GM12891 (cell line): ENCODE measurements around the gene ARHGEF7.

ENCODE experiments used
- DNase-seq: peaks from one replicate; pipeline ENCODE4 v3.0.0; 2011; ENCODE audit warnings: low spot score; ENCODE audit not compliant: insufficient read length
- FAIRE-seq: peaks from 2 replicates; lab custom pipeline; 2011; peaks lifted over from hg19 to GRCh38; lab: Jason Lieb, UNC
- PAX5 ChIP-seq: IDR thresholded peaks from 2 replicates; pipeline ENCODE4 v1.6.1; 2011; ENCODE audit warnings: low read length, moderate library complexity, mild to moderate bottlenecking; ENCODE audit not compliant: insufficient read depth, severe bottlenecking
- POLR2A ChIP-seq: IDR thresholded peaks from 2 replicates; pipeline ENCODE4 v1.6.1; 2011; ENCODE audit warnings: low read depth, low read length, control low read depth
- POLR2AphosphoS5 ChIP-seq: IDR thresholded peaks from 2 replicates; pipeline ENCODE4 v1.6.1; 2011; ENCODE audit warnings: low read depth, low read length, control low read depth
- POU2F2 ChIP-seq: IDR thresholded peaks from 2 replicates; pipeline ENCODE4 v1.6.1; 2011; ENCODE audit warnings: low read depth, mild to moderate bottlenecking, control low read depth, low read length, moderate library complexity
- SPI1 ChIP-seq: IDR thresholded peaks from 2 replicates; pipeline ENCODE4 v1.6.1; 2011; ENCODE audit warnings: low read depth, low read length, control low read depth
- TAF1 ChIP-seq: IDR thresholded peaks from 2 replicates; pipeline ENCODE4 v1.6.1; 2011; ENCODE audit warnings: low read depth, low read length, control low read depth

ARHGEF7 gene

GRCh38 chr13:111262281-111262680 lies 147.2 kb downstream of the ARHGEF7 start:
- FAIRE-seq (no peak), DNase-seq (no peak)
- TF ChIP-seq POLR2AphosphoS5 (no peak), POU2F2 (no peak), PAX5 (no peak), POLR2A (no peak), TAF1 (no peak), SPI1 (no peak)

GRCh38 chr13:111262715-111263114 lies 147.6 kb downstream of the ARHGEF7 start:
- no peak for TF ChIP-seq SPI1
- TF ChIP-seq POU2F2 = no peak
- no peak for TF ChIP-seq POLR2A
- TF ChIP-seq PAX5 = no peak
- TF ChIP-seq POLR2AphosphoS5 = no peak
- no peak for TF ChIP-seq TAF1
- FAIRE-seq (peak; percentile 84), DNase-seq (no peak)

GRCh38 chr13:111263566-111263965 lies 148.5 kb downstream of the ARHGEF7 start:
- no peak for TF ChIP-seq POLR2A
- no peak for TF ChIP-seq POLR2AphosphoS5
- TF ChIP-seq TAF1 = no peak
- TF ChIP-seq SPI1 = no peak
- no peak for TF ChIP-seq POU2F2
- TF ChIP-seq PAX5 = no peak
- no peak for DNase-seq
- FAIRE-seq = no peak

DNA sequence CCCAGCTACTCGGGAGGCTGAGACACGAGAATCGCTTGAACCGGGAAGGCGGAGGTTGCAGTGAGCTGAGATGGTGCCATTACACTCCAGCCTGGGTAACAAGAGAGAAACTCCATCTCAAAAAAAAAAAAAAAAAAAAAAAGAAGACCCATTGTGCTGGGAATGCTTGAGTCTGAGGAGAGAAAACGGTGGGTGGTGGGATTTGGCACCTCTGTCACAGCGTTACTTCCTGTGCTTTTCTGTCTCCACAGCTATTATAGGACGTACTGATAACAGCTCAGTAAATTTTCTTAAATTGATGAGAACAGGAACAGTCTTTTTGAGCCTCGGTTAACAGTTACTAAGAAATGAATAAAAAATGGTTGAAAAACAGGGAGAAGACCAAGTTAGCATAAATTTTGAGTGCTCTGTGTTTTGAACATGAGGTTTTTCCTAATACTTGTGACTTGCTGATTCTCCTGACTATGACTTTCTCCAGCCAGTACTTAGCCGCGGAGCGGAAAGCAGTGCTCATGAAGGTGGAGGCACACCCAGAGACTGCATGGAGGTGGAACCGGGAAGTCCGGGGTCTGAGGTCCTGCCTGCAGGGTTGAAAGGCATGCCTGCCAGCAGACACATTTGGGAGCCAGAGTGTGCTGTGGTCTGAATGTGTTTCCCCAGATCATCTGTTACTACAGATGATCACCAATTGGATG lies 150.0 kb downstream of the ARHGEF7 start:
- FAIRE-seq (no peak), DNase-seq (no peak)
- TF ChIP-seq POLR2A = no peak
- TF ChIP-seq POLR2AphosphoS5 = no peak
- no peak for TF ChIP-seq SPI1
- TF ChIP-seq POU2F2 = no peak

DNA sequence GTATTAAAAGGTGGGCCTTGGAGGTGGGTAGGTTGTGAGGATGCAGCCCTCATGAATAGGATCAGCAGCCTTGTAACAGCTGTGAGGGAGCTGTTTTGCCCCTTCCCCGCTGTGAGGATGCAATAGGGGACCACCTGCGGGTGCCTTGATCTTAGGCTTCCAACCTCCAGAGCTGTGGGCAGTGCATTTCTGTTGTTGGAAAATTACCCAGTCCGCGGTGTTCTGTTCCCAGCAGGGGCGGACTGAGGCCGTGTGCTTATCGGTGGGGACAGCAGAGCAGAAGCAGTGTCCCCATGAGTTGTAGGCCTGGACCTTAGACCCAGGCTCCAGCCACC lies 150.6 kb downstream of the ARHGEF7 start:
- FAIRE-seq (no peak), DNase-seq (no peak)
- no peak for TF ChIP-seq TAF1
- TF ChIP-seq POU2F2 = no peak
- TF ChIP-seq SPI1 = no peak
- no peak for TF ChIP-seq POLR2AphosphoS5
- no peak for TF ChIP-seq PAX5
- no peak for TF ChIP-seq POLR2A

- TF ChIP-seq SPI1 (no peak), TAF1 (no peak)
- DNase-seq (no peak), FAIRE-seq (no peak)
Measured at GRCh38 chr13:111267205-111267604, 152.1 kb downstream of the ARHGEF7 start.

DNA sequence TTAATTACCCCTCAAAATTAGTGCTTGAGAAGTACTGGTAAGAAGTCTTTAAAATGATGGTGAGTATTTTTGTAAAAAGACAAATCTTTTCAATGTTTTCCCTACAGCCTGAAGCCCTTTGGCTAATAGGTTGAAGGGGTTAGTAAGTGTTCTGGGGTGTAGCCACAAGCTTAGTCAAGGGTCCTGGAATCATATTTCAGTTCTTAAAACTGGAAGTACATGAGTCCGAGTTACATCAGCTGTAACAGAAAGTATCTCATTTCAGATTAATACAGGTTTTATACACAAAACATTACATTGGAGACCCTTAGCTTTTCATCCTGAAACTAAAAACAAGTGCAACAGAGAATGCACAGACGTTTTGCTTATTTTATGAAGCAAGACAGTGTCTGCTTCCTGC lies 152.7 kb downstream of the ARHGEF7 start:
- DNase-seq = no peak
- TF ChIP-seq POU2F2 (no peak), POLR2A (no peak), SPI1 (no peak), PAX5 (no peak), POLR2AphosphoS5 (no peak), TAF1 (no peak)
- FAIRE-seq = no peak

GRCh38 chr13:111269508-111269907 lies 154.4 kb downstream of the ARHGEF7 start:
- DNase-seq = no peak
- no peak for TF ChIP-seq POU2F2
- no peak for TF ChIP-seq POLR2AphosphoS5
- no peak for TF ChIP-seq PAX5
- no peak for FAIRE-seq

- no peak for DNase-seq
- TF ChIP-seq POU2F2 = no peak
- no peak for TF ChIP-seq PAX5
- no peak for TF ChIP-seq SPI1
- no peak for TF ChIP-seq TAF1
- TF ChIP-seq POLR2AphosphoS5 = no peak
- no peak for TF ChIP-seq POLR2A
- no peak for FAIRE-seq
Measured at GRCh38 chr13:111270126-111270525, 155.0 kb downstream of the ARHGEF7 start.

DNA sequence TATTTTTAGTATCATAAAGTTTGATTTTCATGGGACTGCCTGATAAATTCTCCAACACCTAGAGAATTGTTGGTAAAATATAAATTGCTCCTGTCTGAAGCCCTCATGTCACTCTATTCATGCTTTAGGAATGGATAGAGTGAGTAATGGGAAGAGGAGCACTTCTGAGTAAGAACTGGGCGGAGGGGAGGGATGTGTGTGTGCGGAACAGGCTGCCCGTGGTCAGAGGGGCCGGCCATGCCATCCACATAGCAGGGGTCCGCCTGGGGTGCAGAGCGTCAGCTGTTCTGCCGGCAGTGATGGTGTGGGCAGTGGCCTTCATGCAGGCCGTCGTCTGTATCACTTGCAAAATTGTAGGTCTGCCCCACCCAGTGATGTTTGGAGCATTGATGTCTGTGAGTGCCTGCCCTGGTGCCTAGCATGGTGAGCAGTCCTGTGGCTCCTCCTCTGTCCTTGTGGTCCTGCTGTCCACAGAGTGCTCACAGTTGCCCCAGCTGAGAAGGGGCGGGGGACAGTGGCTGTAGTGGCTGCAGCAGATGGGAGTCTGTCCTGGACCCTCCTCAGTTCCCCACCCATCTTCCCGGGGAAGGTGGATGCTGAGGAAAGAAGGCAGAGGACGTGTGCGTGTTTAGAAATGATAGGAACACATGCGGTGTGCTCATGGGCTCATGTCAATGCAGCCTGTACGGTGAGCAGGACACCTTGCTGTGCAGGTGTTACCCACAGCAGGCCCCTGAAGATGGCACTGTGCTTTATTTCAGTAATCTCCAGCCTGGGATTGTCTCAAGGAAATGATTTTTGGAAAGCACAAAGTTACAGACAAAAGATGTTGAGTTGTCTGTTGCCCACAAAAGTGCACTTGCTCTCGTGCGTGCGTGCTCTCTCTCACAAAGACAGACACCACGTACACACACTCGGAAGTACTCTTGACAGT lies 155.9 kb downstream of the ARHGEF7 start:
- peak; percentile 16 for FAIRE-seq
- DNase-seq = no peak
- no peak for TF ChIP-seq TAF1
- TF ChIP-seq POU2F2 = no peak
- no peak for TF ChIP-seq PAX5
- no peak for TF ChIP-seq SPI1
- no peak for TF ChIP-seq POLR2A
- no peak for TF ChIP-seq POLR2AphosphoS5
